Spleen (tissue), 11 donors: Measurements from ENCODE around the gene NFIC. TPM values are rescaled to one million over a fixed set of nuclear protein-coding genes. Genes with fewer than 3 reads are reported as not detected.

Source experiments
- DNase-seq: peaks from one replicate; pipeline ENCODE4 v3.0.0-alpha.2; 2020
- H3K27ac ChIP-seq, 8 donors: fragments of 200-600 bp; sonication (generic) in 7 of 8; 1 replicate in 4 of 8; 2 replicates in 4 of 8; pipeline versions ENCODE4 v1.5.0 to v1.8.0; 2016 to 2021; ENCODE audit warnings: inconsistent platforms in 4 of 8, mild to moderate bottlenecking in 4 of 8, moderate library complexity in 1 of 8
- H3K27me3 ChIP-seq, 7 donors: fragments of 200-600 bp; sonication (generic) in 6 of 7; replicated peaks in 1 of 7; 1 replicate in 4 of 7; 2 replicates in 3 of 7; pipeline versions ENCODE4 v1.5.0 to v1.8.0; 2016 to 2021; ENCODE audit warnings: inconsistent platforms in 3 of 7, mild to moderate bottlenecking in 1 of 7
- H3K36me3 ChIP-seq, 6 donors: fragments of 200-600 bp; sonication (generic) in 5 of 6; 1 replicate in 4 of 6; 2 replicates in 2 of 6; pipeline versions ENCODE4 v1.5.0 to v1.8.0; 2016 to 2021; ENCODE audit warnings: inconsistent platforms in 2 of 6
- H3K4me1 ChIP-seq, 6 donors: fragments of 200-600 bp; sonication (generic) in 5 of 6; 1 replicate in 3 of 6; 2 replicates in 3 of 6; pipeline versions ENCODE4 v1.5.0 to v1.8.0; 2016 to 2021; ENCODE audit warnings: inconsistent platforms in 3 of 6
- H3K4me3 ChIP-seq, 8 donors: fragments of 200-600 bp; sonication (generic) in 7 of 8; 1 replicate in 4 of 8; 2 replicates in 4 of 8; pipeline versions ENCODE4 v1.5.0 to v1.8.0; 2016 to 2021; ENCODE audit warnings: inconsistent platforms in 4 of 8, mild to moderate bottlenecking in 4 of 8, moderate library complexity in 2 of 8
- H3K9me3 ChIP-seq, 8 donors: fragments of 200-600 bp; sonication (generic) in 7 of 8; 1 replicate in 4 of 8; 2 replicates in 4 of 8; pipeline versions ENCODE4 v1.5.0 to v1.8.0; 2016 to 2021; ENCODE audit warnings: inconsistent platforms in 4 of 8
- POLR2A ChIP-seq, 3 donors: fragments of 450-650 bp; IDR thresholded peaks; one replicate each; pipeline ENCODE4 v1.5.1; 2017; ENCODE audit warnings: antibody characterized with exemption in 3 of 3, mild to moderate bottlenecking in 1 of 3
- POLR2AphosphoS5 ChIP-seq, 3 donors: sonication (generic); formaldehyde crosslinking; IDR thresholded peaks; one replicate each; pipeline ENCODE4 v1.5.1; 2017; ENCODE audit warnings: antibody characterized with exemption in 3 of 3
- WGBS, 5 donors: extraction: QIAGEN DNeasy Blood & Tissue Kit in 3 of 5; methylation state at CpG; one replicate each; pipeline versions ENCODE4 v1.1.5 to v1.1.7; 2013 to 2018; 5-methylcytosine and 5-hydroxymethylcytosine counted together
- intact Hi-C: fragments of 100-400 bp; cut with DNase I; formaldehyde crosslinking; loops from one replicate; pipeline ENCODE4 v1.15.0; 2023; ENCODE audit warnings: low total_unique reads
- polyA plus RNA-seq, 3 donors: library from polyadenylated mRNA; stranded (reverse); fragments of 200-250 nt; gene quantifications; one replicate each; pipeline ENCODE4 v1.2.1, GENCODE V29; 2013
- total RNA-seq, 7 donors: library from RNA; depleted of rRNA in 3 of 7; stranded (reverse); fragments of >200 nt in 3 of 7; fragmentation: NEBNext Ultra II Directional in 4 of 7; extraction: Animal tissue kit (Norgen Biotek cat#: 25700) in 4 of 7; gene quantifications; one replicate each; pipeline versions ENCODE4 v1.1.0 to v1.2.1, GENCODE V29; 2016 to 2021
- TF ChIP-seq, protein P1 (sequence below), 11 experiments: fragments of 200-600 bp in 7 of 11; fragments of 450-650 bp in 4 of 11; sonication (generic) in 4 of 11; IDR thresholded peaks in 8 of 11; conservative IDR thresholded peaks in 3 of 11; 1 replicate in 7 of 11; 2 replicates in 4 of 11; pipeline versions ENCODE4 v1.4.0 to v1.8.0; 2016 to 2021; ENCODE audit warnings: antibody characterized with exemption in 11 of 11, inconsistent platforms in 4 of 11, mild to moderate bottlenecking in 1 of 11
- donor health status: healthy with polysubstance abuse.
- donor health status: DM: no; HTN: no; CAD: no; lungs with moderate emphysema.
- donor health status: DM: no; HTN: no; CAD: no.
- donor health status: Bipolar disorder and iron deficiency.
- donor health status: healthy.
- donor health status: DM: no; HTN: no; CAD: no.
- donor health status: DM: yes; HTN: yes; CAD: no.

NFIC gene
- total and polyA plus RNA-seq, 10 donors: 4.1 to 125 (median 74.4) TPM

GRCh38 chr19:3467437-3468198 lies 101.2 kb downstream of the NFIC start:
- WGBS, 5 donors: 81 to 92% (median 83%) methylated on average over 8 to 10 of the region's 10 CpGs
- peak overlapping the region in 1 of 8 donors; percentile 33 for H3K27ac ChIP-seq
- intact Hi-C loops: no loop called here

DNA sequence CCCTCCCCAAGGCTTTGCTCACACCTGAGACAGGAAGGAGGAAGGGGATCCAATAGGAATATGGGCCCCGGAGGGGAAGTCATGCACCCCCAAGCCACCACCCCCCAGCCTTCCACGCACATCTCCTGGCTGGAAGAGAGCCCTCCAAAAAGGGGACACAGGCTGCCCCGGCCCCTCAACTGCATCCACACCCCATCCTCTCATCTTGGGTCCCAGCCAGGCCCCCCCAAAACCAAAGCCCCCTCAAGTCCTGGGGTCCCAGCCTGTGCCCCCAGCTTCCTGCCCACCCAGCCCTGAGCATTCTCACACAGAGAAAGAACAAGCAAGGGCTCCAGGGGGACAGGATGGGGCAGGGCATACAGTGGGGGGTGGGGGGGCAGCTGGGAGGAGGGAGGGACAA lies 101.8 kb downstream of the NFIC start:
- Histone ChIP-seq H3K9me3 (no peaks in the 10 kb centered on the region), H3K4me1 (peaks cover 0 to 50% (median 11%) of the 10 kb centered on the region in 6 donors), H3K36me3 (peaks cover 0 to 32% (median 10%) of the 10 kb centered on the region in 6 donors), H3K4me3 (no peak overlapping the region), H3K27ac (peak overlapping the region in 1 of 8 donors; percentile 33), H3K27me3 (peaks cover 0 to 7% (median 0%) of the 10 kb centered on the region in 7 donors)
- intact Hi-C loops: no loop called here
- WGBS, 5 donors: 58 to 88% (median 63%) methylated on average over 1 to 3 of the region's 3 CpGs
- TF ChIP-seq, protein P1, sequence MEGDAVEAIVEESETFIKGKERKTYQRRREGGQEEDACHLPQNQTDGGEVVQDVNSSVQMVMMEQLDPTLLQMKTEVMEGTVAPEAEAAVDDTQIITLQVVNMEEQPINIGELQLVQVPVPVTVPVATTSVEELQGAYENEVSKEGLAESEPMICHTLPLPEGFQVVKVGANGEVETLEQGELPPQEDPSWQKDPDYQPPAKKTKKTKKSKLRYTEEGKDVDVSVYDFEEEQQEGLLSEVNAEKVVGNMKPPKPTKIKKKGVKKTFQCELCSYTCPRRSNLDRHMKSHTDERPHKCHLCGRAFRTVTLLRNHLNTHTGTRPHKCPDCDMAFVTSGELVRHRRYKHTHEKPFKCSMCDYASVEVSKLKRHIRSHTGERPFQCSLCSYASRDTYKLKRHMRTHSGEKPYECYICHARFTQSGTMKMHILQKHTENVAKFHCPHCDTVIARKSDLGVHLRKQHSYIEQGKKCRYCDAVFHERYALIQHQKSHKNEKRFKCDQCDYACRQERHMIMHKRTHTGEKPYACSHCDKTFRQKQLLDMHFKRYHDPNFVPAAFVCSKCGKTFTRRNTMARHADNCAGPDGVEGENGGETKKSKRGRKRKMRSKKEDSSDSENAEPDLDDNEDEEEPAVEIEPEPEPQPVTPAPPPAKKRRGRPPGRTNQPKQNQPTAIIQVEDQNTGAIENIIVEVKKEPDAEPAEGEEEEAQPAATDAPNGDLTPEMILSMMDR (IDR thresholded peaks at IDR 0.05 in 8 of 11, conservative IDR thresholded peaks at IDR 0.05 in 3 of 11): no peak
- no peak for TF ChIP-seq POLR2AphosphoS5 (IDR thresholded peaks at IDR 0.05)
- TF ChIP-seq POLR2A (IDR thresholded peaks at IDR 0.05): no peak
- no peak for DNase-seq

More at GRCh38 chr19:3467437-3468198, 101.2 kb downstream of the NFIC start:
- DNase-seq: no peak
- H3K4me3 ChIP-seq: no peak overlapping the region
- TF ChIP-seq, protein P1 (IDR thresholded peaks at IDR 0.05 in 8 of 11, conservative IDR thresholded peaks at IDR 0.05 in 3 of 11): no peak
- peak in 1 of 3 donors; percentile 24 for TF ChIP-seq POLR2AphosphoS5 (IDR thresholded peaks at IDR 0.05)
- TF ChIP-seq POLR2A (IDR thresholded peaks at IDR 0.05): no peak
- H3K27me3 ChIP-seq: peaks cover 0 to 7% (median 0%) of the 10 kb centered on the region in 7 donors
- peaks cover 0 to 46% (median 9%) of the 10 kb centered on the region in 6 donors for H3K4me1 ChIP-seq
- H3K36me3 ChIP-seq: peaks cover 0 to 38% (median 16%) of the 10 kb centered on the region in 6 donors
- H3K9me3 ChIP-seq: no peaks in the 10 kb centered on the region

DNA sequence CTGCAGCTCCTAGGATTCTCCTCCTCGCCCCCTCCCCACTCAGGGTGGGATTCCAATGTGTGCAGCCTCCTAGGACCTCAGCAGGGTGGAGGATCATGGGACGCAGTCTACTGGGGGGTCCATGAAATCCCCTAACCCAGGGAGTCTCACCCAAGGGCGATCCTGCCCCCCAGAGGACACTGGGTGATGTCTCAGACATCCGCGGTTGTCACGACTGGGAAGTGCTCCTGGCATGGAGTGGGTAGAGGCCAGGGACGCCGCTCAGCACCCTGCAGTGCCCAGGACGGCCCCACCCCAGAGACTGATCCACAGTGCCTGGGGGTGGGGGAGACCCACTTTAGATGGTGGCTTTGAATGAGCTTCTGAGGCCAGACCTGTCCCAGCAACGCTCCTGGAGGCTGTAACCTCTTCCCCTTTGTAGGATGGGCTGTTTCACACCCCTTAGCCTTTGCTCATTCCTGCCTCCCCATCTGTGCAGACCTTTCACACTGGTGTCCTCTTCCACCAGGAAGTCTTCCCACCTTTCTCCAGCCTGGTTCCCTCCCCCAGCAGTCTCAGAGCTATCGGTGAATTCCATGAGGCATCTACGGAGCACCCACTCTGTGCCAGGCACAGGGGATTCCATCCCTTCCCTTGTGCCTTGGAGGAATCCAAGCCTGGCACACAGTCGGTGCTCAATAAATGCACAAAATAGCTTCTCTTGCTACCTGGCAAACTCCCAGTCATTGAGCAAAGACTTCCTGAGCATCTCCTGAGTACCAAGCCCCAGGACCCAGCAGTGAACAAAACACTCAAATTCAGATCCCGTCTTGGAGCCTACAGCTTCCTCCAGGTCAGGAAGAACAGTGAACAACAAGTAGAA lies 103.5 kb downstream of the NFIC start:
- TF ChIP-seq, protein P1 (IDR thresholded peaks at IDR 0.05 in 8 of 11, conservative IDR thresholded peaks at IDR 0.05 in 3 of 11): no peak
- TF ChIP-seq POLR2AphosphoS5 (IDR thresholded peaks at IDR 0.05): peak; percentile 31 to 70 (median 34)
- Histone ChIP-seq H3K4me1 (peaks cover 0 to 42% (median 11%) of the 10 kb centered on the region in 6 donors), H3K27me3 (peaks cover 0 to 15% (median 0%) of the 10 kb centered on the region in 7 donors), H3K9me3 (no peaks in the 10 kb centered on the region), H3K4me3 (no peak overlapping the region), H3K27ac (peak overlapping the region in 2 of 8 donors; percentile 14 to 27), H3K36me3 (peaks cover 0 to 16% (median 0%) of the 10 kb centered on the region in 6 donors)
- 57 to 66% (median 63%) methylated on average over 10 to 14 of the region's 14 CpGs for WGBS, 5 donors
- intact Hi-C loops: loop anchor here (5.0 kb wide), 2 partner anchors 143 to 163 kb away; no protein-coding TSS in a partner anchor
- no peak for DNase-seq
